Glomerular visceral epithelial cell (primary cell): ENCODE data around the gene EDEM3.

ENCODE experiments used
- DNase-seq: peaks from one replicate; pipeline ENCODE4 v3.0.0-alpha.2; 2016; ENCODE audit errors: extremely low spot score

Gene EDEM3

GRCh38 chr1:184640505-184640904 lies 114.2 kb downstream of the EDEM3 start:
- DNase-seq: no peak
